HG03520 (cell line): ENCODE measurements around the gene TCERG1.

Experiments used
- ATAC-seq: cut with Tn5 transposase; IDR thresholded peaks from one replicate; pipeline ENCODE4 v1.9.1; 2021; ENCODE audit warnings: mild to moderate bottlenecking, moderate library complexity; ENCODE audit not compliant: unreplicated experiment

Gene TCERG1

GRCh38 chr5:146446861-146447733, at the start of gene TCERG1:
TSS of gene TCERG1 (plus strand) at chr5:146447333. CDS start at chr5:146447350, 17 bp downstream.
- peak; percentile 91 for ATAC-seq

- no peak for ATAC-seq
These were observed 48.3 kb upstream of the TCERG1 start for GRCh38 chr5:146398826-146399225.

GRCh38 chr5:146399481-146399880, 47.7 kb upstream of the TCERG1 start:
- ATAC-seq = no peak

- ATAC-seq = no peak
These were observed 46.9 kb upstream of the TCERG1 start for GRCh38 chr5:146400201-146400600.

DNA sequence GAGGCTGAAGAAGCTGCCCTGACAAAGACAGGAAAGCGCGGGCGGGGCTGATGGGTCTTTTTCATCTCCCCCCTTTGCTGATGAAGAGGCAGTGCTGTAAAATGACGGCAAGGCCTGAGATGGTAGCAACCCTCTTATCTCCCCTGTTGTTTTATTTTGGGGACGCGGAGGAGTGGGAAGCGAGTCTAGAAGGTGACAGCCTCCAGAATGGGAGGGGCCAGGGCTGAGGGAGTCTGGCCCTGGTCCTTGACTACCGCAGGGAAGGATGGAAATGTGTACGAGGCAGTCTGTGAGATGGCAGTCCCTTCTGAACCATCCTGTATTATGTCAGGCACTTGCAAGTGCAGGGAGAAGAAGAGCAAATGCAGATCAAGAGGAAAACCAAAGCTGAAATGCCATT, 46.1 kb upstream of the TCERG1 start:
- no peak for ATAC-seq

DNA sequence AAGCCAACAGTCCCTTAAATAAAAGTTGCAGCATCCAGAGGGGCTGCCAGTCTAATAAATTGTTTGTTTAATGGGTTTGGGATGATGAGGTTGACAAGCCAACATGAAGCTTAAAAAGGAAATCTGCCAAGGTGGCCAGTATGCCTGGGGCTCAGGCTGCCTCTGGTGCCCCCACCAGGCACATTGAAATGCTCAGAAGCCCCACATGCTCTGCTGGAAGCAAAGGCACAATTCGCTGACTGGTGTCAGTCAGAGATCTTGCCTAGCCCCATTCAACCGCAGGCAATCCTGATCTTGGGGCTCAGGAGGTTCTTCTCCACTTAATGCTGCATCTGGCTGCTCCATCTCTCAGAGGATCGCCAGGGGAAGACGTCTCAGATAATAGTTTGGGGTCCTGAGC, 44.2 kb upstream of the TCERG1 start:
- ATAC-seq = no peak

DNA sequence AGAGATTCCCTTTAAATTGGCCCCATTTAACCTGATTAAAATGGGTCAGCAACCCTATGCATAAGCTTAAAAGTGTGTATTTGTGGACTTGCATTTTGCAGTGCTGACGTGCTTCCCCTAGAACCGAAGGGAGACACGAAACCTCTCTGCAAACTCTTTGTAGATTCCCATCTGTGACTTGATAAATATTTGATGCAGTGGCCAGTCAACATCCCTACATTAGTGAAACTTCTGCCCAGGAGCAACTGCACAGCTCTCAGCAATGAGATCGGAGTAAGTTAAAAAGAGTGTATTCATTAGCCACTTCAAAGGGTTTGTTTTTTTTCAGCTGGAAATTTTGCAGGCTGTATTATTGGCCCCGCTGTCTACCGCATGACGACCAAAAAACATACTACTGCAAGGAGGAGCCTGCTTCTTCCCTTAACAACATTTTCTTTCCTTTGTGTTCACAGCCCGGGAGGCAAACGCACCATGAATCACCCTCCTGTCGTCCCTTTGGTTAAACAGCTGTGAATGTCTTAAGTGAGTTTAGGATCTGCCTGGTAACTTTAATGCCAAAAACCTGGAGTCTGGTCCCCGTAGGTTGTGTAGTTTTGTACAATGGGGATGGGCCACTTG, 38.0 kb upstream of the TCERG1 start:
- no peak for ATAC-seq

DNA sequence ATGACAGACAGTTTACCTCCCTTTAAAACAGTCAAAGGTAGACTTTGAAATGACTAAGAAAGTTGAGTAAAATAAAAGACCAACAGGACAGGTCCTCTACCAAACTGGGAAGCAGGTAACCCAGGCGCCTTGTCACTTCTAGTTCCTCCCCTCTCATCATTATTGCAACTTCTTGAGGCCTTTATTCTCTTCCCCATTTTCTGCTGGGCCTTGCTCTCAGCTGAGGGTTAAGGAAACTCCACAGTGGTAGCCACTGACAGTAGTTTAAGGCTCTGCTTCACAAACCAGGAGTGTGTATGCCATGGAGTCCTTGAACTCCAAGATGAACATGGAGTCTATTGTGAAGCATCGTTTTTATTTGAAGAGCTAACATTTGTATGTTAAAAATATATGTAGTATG, 36.9 kb upstream of the TCERG1 start:
- ATAC-seq = no peak

DNA sequence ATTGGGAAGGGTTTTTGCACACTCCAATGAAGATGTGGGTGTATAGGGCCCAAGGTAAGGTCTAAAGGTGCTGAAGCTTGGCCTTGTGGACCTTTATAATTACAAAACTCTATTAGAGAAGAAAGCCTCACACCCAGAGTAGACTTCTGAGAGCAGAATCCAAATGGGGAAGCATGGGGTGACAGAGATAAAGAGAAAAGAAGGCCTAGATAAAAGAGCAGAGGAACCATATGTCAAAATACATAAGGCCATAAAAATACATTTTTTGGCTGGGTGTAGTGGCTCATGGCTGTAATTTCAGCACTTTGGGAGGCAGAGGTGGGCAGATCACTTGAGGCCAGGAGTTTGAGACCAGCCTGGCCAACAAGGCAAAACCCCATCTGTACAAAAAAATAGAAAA, 27.4 kb upstream of the TCERG1 start:
- no peak for ATAC-seq

- ATAC-seq = no peak
These were observed 22.1 kb upstream of the TCERG1 start for GRCh38 chr5:146425023-146425422.

- ATAC-seq = no peak
These were observed 20.8 kb upstream of the TCERG1 start for GRCh38 chr5:146426305-146426704.

GRCh38 chr5:146426853-146427618, 20.1 kb upstream of the TCERG1 start:
- peak; percentile 52 for ATAC-seq

DNA sequence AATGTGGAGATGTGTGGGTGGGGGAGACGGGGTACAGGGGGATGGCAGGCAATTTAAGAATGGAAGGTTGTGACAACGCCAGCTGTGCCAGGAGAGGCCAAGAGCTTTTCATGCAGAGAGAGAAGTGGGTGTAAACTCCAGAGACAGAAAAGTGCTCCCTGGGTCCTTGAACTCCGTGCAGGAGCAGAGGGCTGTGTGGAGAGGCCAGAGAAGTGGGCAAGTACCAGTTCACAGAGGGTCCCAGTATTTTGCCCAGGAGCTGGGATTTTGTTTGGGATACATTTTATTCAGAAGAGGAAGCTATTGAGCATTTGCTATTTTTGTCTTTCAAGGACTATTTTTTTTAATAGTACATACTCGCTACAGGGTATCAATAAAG, 19.5 kb upstream of the TCERG1 start:
- no peak for ATAC-seq

- ATAC-seq = peak; percentile 63
These were observed 18.5 kb upstream of the TCERG1 start for GRCh38 chr5:146428658-146429057.

DNA sequence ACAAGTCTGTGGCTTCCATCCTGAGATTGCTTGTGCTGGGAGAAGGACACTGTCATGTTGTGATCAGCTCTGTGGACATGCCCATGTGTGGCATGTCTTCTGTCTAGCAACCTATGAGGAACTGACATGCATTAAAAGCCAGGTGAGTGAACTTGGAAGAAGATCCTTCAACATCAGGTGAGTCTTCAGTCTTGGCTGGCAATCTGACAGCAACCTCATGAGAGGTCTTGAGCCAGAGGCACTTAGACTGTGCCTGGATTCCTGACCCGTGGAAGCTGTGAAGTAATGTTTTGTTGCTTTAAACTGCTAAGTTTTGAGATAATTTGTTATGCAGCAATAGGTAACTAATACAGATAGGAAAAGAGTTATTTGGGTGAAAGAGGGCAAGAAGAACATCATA, 6.8 kb upstream of the TCERG1 start:
- ATAC-seq = no peak

DNA sequence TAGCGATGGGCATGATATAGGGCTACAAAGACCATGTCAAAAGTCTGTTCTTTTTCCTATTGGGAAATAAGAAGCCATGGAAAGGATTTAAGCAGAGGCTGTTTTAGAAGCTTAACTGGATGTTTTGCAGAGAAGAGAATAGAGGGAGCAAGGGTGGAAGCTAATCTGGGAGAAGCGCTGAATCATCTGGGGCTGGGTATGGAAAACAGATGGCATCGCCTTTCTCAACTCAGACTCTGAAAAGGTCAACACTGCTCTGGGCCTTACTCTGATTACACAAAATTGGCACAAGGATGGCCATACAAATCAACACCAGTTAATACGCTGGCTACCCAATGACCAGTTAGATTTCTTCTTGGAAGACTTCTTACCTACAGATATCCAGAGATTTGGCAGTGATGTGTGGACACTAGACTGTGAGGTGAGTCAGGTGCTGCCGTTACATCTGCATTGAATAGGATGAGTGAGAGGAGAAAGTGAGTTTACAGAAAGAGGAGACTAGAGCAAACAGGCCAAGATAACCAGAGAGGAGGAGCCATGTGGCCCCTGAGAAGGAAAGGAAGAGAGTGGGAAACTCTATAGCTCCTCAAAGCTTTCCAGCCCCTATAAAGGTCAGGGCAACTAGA, 6.2 kb upstream of the TCERG1 start:
- no peak for ATAC-seq

- no peak for ATAC-seq
These were observed 5.2 kb upstream of the TCERG1 start for GRCh38 chr5:146441896-146442295.

DNA sequence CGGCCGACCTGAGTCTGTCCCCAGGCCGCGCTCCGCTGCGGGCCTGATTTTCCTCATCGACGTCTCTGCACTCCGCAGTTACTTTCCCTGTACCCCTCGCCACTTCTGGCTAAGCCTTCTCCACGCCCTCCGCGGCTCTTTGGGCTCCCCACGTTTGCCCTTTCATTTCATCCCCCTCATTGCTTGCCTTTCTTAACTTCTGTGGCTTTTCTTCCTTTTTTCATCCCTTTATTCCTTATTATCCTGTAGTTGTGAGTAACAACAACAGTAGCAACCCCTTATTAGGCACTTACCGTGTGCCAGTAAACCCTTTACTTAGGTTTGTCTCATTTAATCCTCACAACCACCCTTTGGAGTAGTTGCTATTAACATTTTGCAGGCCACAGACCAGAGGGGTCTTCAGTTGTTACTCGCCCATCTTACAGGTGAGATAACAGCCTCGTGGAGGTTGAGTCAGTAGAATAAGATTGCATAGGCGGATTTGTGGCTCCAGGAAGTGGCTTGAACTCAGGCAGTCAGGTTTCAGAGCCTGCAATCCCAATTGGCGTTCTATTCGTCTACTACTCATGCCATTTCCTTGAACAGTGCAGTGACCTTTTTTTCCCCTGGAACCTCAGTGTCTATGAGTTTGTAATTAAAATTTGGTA, 724 bp downstream of the TCERG1 start:
- peak; percentile 18 for ATAC-seq

- no peak for ATAC-seq
These were observed 1.8 kb downstream of the TCERG1 start for GRCh38 chr5:146448783-146449519.

DNA sequence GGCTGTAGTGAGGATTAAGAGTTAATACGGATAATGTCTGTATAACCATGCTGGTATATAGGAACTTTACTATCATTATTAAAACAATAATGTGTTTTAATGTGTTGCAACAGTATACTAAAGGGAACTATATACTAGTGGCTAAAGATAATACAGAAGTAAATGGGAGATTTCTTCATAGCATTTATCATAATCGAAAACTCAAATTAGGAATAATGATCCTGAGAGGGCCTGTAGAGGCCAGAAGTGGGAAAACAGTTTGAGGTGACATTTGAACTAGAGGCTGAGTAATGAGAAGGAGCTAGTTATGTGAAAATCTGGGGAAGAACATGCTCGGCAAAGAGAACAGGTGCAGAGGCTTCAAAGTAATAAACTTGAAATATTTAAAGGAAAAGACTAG, 2.9 kb downstream of the TCERG1 start:
- ATAC-seq = no peak
